GM12865 (cell line): ENCODE results near the gene HIF1AN.

Experiments
- DNase-seq: peaks from one replicate; pipeline ENCODE4 v3.0.0; 2010; ENCODE audit warnings: low read depth
- H3K4me3 ChIP-seq: 2 replicates; pipeline ENCODE4 v1.5.1; 2011; ENCODE audit warnings: mild to moderate bottlenecking, low read depth, low read length, control low read depth
- TF ChIP-seq, protein P1 (sequence below): IDR thresholded peaks from 2 replicates; pipeline ENCODE4 v1.5.1; 2011; ENCODE audit warnings: low read length, control low read depth, low read depth, inconsistent platforms; ENCODE audit not compliant: insufficient read depth; ENCODE audit errors: missing control alignments

HIF1AN gene

DNA sequence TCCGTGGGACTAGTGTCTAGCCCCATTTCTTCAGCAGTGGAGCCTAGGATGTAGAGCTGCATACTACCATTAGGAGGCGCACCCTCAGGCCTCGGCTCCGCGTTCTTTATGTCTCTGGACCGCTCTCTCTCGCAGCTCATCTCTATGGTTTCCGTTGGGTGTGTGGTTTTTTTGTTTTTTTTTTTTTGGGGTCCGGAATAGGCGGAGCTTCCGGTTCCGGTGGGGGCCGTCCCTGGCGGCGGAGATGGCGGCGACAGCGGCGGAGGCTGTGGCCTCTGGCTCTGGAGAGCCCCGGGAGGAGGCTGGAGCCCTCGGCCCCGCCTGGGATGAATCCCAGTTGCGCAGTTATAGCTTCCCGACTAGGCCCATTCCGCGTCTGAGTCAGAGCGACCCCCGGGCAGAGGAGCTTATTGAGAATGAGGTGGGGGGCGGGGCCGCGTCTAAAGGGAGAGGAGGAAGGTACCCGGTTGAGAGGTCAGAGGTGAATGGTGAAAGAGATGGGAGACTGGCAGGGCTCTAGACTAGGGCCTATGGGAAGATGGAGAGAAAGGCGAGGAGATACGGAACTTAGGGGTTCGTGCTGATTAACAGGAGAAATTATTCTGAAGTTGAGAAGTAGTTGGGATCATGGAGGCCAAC lies at the start of gene HIF1AN:
Gene HIF1AN, plus strand, starts transcription at position 229 of the 639 bp plus-strand sequence. Its CDS starts 16 bp downstream, at position 245.
- peak; percentile 97 for DNase-seq
- TF ChIP-seq, protein P1, sequence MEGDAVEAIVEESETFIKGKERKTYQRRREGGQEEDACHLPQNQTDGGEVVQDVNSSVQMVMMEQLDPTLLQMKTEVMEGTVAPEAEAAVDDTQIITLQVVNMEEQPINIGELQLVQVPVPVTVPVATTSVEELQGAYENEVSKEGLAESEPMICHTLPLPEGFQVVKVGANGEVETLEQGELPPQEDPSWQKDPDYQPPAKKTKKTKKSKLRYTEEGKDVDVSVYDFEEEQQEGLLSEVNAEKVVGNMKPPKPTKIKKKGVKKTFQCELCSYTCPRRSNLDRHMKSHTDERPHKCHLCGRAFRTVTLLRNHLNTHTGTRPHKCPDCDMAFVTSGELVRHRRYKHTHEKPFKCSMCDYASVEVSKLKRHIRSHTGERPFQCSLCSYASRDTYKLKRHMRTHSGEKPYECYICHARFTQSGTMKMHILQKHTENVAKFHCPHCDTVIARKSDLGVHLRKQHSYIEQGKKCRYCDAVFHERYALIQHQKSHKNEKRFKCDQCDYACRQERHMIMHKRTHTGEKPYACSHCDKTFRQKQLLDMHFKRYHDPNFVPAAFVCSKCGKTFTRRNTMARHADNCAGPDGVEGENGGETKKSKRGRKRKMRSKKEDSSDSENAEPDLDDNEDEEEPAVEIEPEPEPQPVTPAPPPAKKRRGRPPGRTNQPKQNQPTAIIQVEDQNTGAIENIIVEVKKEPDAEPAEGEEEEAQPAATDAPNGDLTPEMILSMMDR = peak; percentile 94
- peak within 1 kb of the TSS; percentile 66 for H3K4me3 ChIP-seq

DNA sequence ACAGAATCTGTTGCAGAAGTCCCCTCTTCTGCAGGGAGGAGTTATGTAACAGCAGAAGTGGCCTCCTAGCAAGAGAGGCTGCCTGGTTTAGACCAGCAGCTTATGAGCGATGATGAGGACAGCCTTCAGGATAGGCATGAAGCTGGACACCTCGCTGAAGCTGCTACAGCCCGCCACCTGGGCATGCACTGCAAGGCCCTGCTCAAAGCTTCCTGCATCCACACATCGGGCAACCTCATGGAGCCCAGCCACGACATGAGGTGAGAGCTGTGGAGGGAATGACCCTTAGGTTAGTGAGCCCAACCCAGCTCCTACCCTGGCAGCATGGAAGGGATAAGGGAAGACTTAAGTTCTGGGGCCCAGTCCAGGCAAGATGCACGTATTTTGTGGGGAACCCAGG lies 48.2 kb upstream of the HIF1AN start:
- H3K4me3 ChIP-seq = no peak overlapping the region
- TF ChIP-seq, protein P1 = no peak
- no peak for DNase-seq

GRCh38 chr10:100489396-100489795 lies 46.3 kb upstream of the HIF1AN start:
- H3K4me3 ChIP-seq = no peak overlapping the region
- TF ChIP-seq, protein P1 = no peak
- no peak for DNase-seq

- H3K4me3 ChIP-seq = no peak overlapping the region
- no peak for DNase-seq
- TF ChIP-seq, protein P1 = no peak
These were observed 45.2 kb upstream of the HIF1AN start for GRCh38 chr10:100490531-100490930.

- no peak for DNase-seq
- TF ChIP-seq, protein P1 = no peak
- no peak overlapping the region for H3K4me3 ChIP-seq
These were observed 39.2 kb upstream of the HIF1AN start for GRCh38 chr10:100496567-100496966.

GRCh38 chr10:100498059-100498458 lies 37.7 kb upstream of the HIF1AN start:
- TF ChIP-seq, protein P1 = no peak
- no peak for DNase-seq
- no peak overlapping the region for H3K4me3 ChIP-seq

GRCh38 chr10:100501423-100501822 lies 34.3 kb upstream of the HIF1AN start:
- no peak for DNase-seq
- H3K4me3 ChIP-seq = no peak overlapping the region
- TF ChIP-seq, protein P1 = no peak
